WI38 (cell line): ENCODE measurements around the gene CHP2.
A peak's percentile ranks its signal among the peaks of the same experiment; 100 is the strongest.

ENCODE experiments used
- H3K4me3 ChIP-seq: 2 replicates; pipeline ENCODE4 v1.5.1; 2011; ENCODE audit warnings: low read depth, mild to moderate bottlenecking, control low read depth, low read length
- CTCF ChIP-seq: IDR thresholded peaks from 2 replicates; pipeline ENCODE4 v1.5.1; 2012; ENCODE audit warnings: low read depth, mild to moderate bottlenecking, control low read depth, low read length

Gene CHP2

GRCh38 chr16:23786964-23787561 lies 32.2 kb downstream of the CHP2 start:
- no peak for TF ChIP-seq CTCF
- H3K4me3 ChIP-seq, result no peak overlapping the region

- no peak for TF ChIP-seq CTCF
- H3K4me3 ChIP-seq, result no peak overlapping the region
Measured at GRCh38 chr16:23788685-23789084, 33.9 kb downstream of the CHP2 start.

- no peak for TF ChIP-seq CTCF
- no peak overlapping the region for H3K4me3 ChIP-seq
Measured at GRCh38 chr16:23795378-23795777, 40.6 kb downstream of the CHP2 start.

- TF ChIP-seq CTCF, result no peak
- H3K4me3 ChIP-seq, result no peak overlapping the region
Measured at GRCh38 chr16:23796941-23797340, 42.1 kb downstream of the CHP2 start.

GRCh38 chr16:23801378-23801777 lies 46.6 kb downstream of the CHP2 start:
- H3K4me3 ChIP-seq, result no peak overlapping the region
- peak; percentile 71 for TF ChIP-seq CTCF

GRCh38 chr16:23802776-23803175 lies 48.0 kb downstream of the CHP2 start:
- H3K4me3 ChIP-seq, result no peak overlapping the region
- no peak for TF ChIP-seq CTCF

GRCh38 chr16:23803591-23804123 lies 48.8 kb downstream of the CHP2 start:
- TF ChIP-seq CTCF, result peak; percentile 26; the same call in 1 of the 2 replicates
- peak overlapping the region; percentile 20; the same call in 1 of the 2 replicates for H3K4me3 ChIP-seq
